ENCODE measurements around the gene HLA-B. TPM values are rescaled to one million over a fixed set of nuclear protein-coding genes. Genes with fewer than 3 reads are reported as not detected.

The HLA-B gene
- total and polyA plus RNA-seq, 2 of the 8 experiments (the other 6 are each of a cell fraction or from before 2014, with no cell fraction given), result 154 to 233 TPM

GRCh38 chr6:31399589-31400466 lies 42.8 kb upstream of the HLA-B start (continued):
- no peak for TF ChIP-seq CHD7 (IDR thresholded peaks at IDR 0.05; ENCODE audit: insufficient replicate concordance, low read length)
- no peak for TF ChIP-seq USF2 (IDR thresholded peaks at IDR 0.05; ENCODE audit: low read length)
- TF ChIP-seq RFX5 (IDR thresholded peaks at IDR 0.05; ENCODE audit: borderline replicate concordance, low read depth, low read length), result no peak
- TF ChIP-seq SIN3A (conservative IDR thresholded peaks at IDR 0.05 in 1 of 2, IDR thresholded peaks at IDR 0.05 in 1 of 2; ENCODE audit: low read depth in 1 of 2, low read length in 2 of 2), result peak in 1 of 2 experiments; percentile 39; a peak in 1 of 4 replicates
- TF ChIP-seq BCL11A (IDR thresholded peaks at IDR 0.05; ENCODE audit: low read depth in 2 of 2, low read length in 2 of 2), result no peak
- TF ChIP-seq KDM4A (IDR thresholded peaks at IDR 0.05; ENCODE audit: low read depth, low read length, severe bottlenecking), result peak; percentile 77
- no peak for TF ChIP-seq BRCA1 (IDR thresholded peaks at IDR 0.05; ENCODE audit: low read depth, low read length)
- TF ChIP-seq TEAD4 (IDR thresholded peaks at IDR 0.05; ENCODE audit: low read depth, low read length), result peak; percentile 78
